ENCODE data around the gene VKORC1L1. TPM values are rescaled to one million over a fixed set of nuclear protein-coding genes. Genes with fewer than 3 reads are reported as not detected.
"Not testable (repeated sequence)": the region's sequence is repeated elsewhere in the genome, so short reads cannot be mapped to it uniquely, and the experiment has no call there.

The VKORC1L1 gene
- total RNA-seq, 1 experiment from 2014 or later, result 29.4 TPM

- not testable (repeated sequence) for H3T11ph ChIP-seq (ENCODE audit: low read length); H3K27me3 Mint-ChIP-seq (ENCODE audit: low read depth); H3K56ac ChIP-seq (ENCODE audit: insufficient read length, low read depth, low read length); H3K4me1 ChIP-seq (ENCODE audit: insufficient read depth, low read length); H3K4ac ChIP-seq (ENCODE audit: low read depth, low read length); H3K36me3 Mint-ChIP-seq (ENCODE audit: insufficient read depth in 1 of 3, low read depth in 3 of 3); H2AK5ac ChIP-seq (ENCODE audit: insufficient read length, low read length); H2BK15ac ChIP-seq (ENCODE audit: low read depth, low read length); H4K20me1 ChIP-seq (ENCODE audit: control insufficient read depth, insufficient read depth, insufficient read length); H3K4me3 Mint-ChIP-seq; H3K23ac ChIP-seq (ENCODE audit: insufficient read length, low read depth, low read length); H2BK12ac ChIP-seq (ENCODE audit: insufficient read length, low read depth, low read length); H4K5ac ChIP-seq (ENCODE audit: insufficient read length, low read depth, low read length); H2BK120ac ChIP-seq (ENCODE audit: low read depth, low read length, poor library complexity, severe bottlenecking); H3K27me3 ChIP-seq (ENCODE audit: insufficient read depth, low read length); H3K14ac ChIP-seq (ENCODE audit: insufficient read depth, low read length); DNase-seq; H4K91ac ChIP-seq (ENCODE audit: insufficient read length, low read depth, low read length); H3K27ac Mint-ChIP-seq; H2BK20ac ChIP-seq (ENCODE audit: low read depth, low read length, poor library complexity, severe bottlenecking); H3K18ac ChIP-seq (ENCODE audit: insufficient read length, low read depth, low read length); H3K23me2 ChIP-seq (ENCODE audit: insufficient read length, low read depth, low read length, poor library complexity, severe bottlenecking); H3K27ac ChIP-seq (ENCODE audit: insufficient read length, low read depth, low read length); H2BK5ac ChIP-seq (ENCODE audit: insufficient read length, low read length); H3K79me2 ChIP-seq (ENCODE audit: insufficient read depth, low read length); H3K9me3 ChIP-seq (ENCODE audit: control insufficient read depth, low read depth, low read length); H3K9ac ChIP-seq (ENCODE audit: extremely low read depth, insufficient read length, low read length); H3K79me1 ChIP-seq (ENCODE audit: insufficient read depth, low read depth, low read length, poor library complexity, severe bottlenecking); H3K4me1 Mint-ChIP-seq; H3K9me3 Mint-ChIP-seq; H4K8ac ChIP-seq (replicated peaks; ENCODE audit: insufficient read length, low read depth, low read length); H3K4me2 ChIP-seq (ENCODE audit: insufficient read depth, insufficient read length, low read length); H2AFZ ChIP-seq (ENCODE audit: low read length)
- WGBS (ENCODE audit: extremely low coverage, insufficient read length, low lambda C conversion rate), result no CpG with 5 or more reads among the region's 7 CpGs
These were observed 19.0 kb upstream of the VKORC1L1 start for GRCh38 chr7:65853892-65854291.

DNA sequence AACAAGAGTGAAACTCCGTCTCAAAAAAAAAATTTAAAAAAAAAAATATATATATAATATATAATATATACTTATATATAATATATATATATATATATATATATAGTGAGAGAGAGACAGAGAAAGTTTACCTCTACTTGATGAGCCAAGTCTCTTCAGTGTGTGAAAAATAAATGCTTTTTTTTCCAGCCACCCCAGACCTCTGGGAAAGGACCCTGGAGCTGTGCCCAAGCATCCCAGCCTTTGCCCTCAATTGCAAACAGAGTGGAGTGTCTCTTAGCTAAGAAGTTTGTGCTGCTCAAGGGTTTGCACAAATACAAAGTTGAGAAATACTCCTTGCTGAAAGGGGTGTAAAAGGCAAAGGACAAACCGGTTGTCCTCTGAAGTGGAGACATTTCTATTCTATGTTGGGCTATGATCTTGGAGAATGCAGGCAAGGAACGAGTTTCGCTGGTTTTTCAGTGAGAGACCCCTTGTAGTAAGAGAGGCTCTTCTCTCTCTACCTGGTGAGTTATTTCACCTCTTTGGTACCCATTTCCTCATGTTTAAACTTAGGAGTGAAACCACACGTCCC lies 15.5 kb upstream of the VKORC1L1 start:
- not testable (repeated sequence) for H3K23me2 ChIP-seq (ENCODE audit: insufficient read length, low read depth, low read length, poor library complexity, severe bottlenecking); H2BK12ac ChIP-seq (ENCODE audit: insufficient read length, low read depth, low read length); H2BK20ac ChIP-seq (ENCODE audit: low read depth, low read length, poor library complexity, severe bottlenecking); H4K5ac ChIP-seq (ENCODE audit: insufficient read length, low read depth, low read length); H3K4ac ChIP-seq (ENCODE audit: low read depth, low read length); H3K27me3 Mint-ChIP-seq (ENCODE audit: low read depth); H3K56ac ChIP-seq (ENCODE audit: insufficient read length, low read depth, low read length); H3K4me3 Mint-ChIP-seq; H3K36me3 Mint-ChIP-seq (ENCODE audit: insufficient read depth in 1 of 3, low read depth in 3 of 3); H3K79me1 ChIP-seq (ENCODE audit: insufficient read depth, low read depth, low read length, poor library complexity, severe bottlenecking); DNase-seq; H4K8ac ChIP-seq (replicated peaks; ENCODE audit: insufficient read length, low read depth, low read length); H3K4me1 Mint-ChIP-seq; H2BK15ac ChIP-seq (ENCODE audit: low read depth, low read length); H2AK5ac ChIP-seq (ENCODE audit: insufficient read length, low read length); H3K9me3 ChIP-seq (ENCODE audit: control insufficient read depth, low read depth, low read length); H3K9ac ChIP-seq (ENCODE audit: extremely low read depth, insufficient read length, low read length); H2BK120ac ChIP-seq (ENCODE audit: low read depth, low read length, poor library complexity, severe bottlenecking); H2BK5ac ChIP-seq (ENCODE audit: insufficient read length, low read length); H3K23ac ChIP-seq (ENCODE audit: insufficient read length, low read depth, low read length); H3K79me2 ChIP-seq (ENCODE audit: insufficient read depth, low read length); H3K14ac ChIP-seq (ENCODE audit: insufficient read depth, low read length); H4K20me1 ChIP-seq (ENCODE audit: control insufficient read depth, insufficient read depth, insufficient read length); H3K4me2 ChIP-seq (ENCODE audit: insufficient read depth, insufficient read length, low read length); H3K4me1 ChIP-seq (ENCODE audit: insufficient read depth, low read length); H4K91ac ChIP-seq (ENCODE audit: insufficient read length, low read depth, low read length); H3K27me3 ChIP-seq (ENCODE audit: insufficient read depth, low read length); H2AFZ ChIP-seq (ENCODE audit: low read length); H3K27ac Mint-ChIP-seq; H3T11ph ChIP-seq (ENCODE audit: low read length); H3K18ac ChIP-seq (ENCODE audit: insufficient read length, low read depth, low read length); H3K9me3 Mint-ChIP-seq; H3K27ac ChIP-seq (ENCODE audit: insufficient read length, low read depth, low read length)
- no CpG with 5 or more reads among the region's 5 CpGs for WGBS (ENCODE audit: extremely low coverage, insufficient read length, low lambda C conversion rate)

Data from H9 (cell line).